ENCODE measurements around the gene ZFP36L2.

Gene ZFP36L2

GRCh38 chr2:43184339-43184895 is 42.0 kb downstream of the ZFP36L2 start:
- no peak for TF ChIP-seq POLR2AphosphoS5 (IDR thresholded peaks at IDR 0.05; ENCODE audit: low read depth, low read length)
- no peak for TF ChIP-seq REST (IDR thresholded peaks at IDR 0.05; ENCODE audit: insufficient read depth in 1 of 2, low read depth in 2 of 2, low read length in 2 of 2)
- TF ChIP-seq SIN3A (IDR thresholded peaks at IDR 0.05; ENCODE audit: borderline replicate concordance, insufficient read depth, low read length) = no peak
- no peak for TF ChIP-seq FOXP2 (optimal IDR thresholded peaks at IDR 0.05; ENCODE audit: borderline replicate concordance, extremely low read depth, extremely low read length, insufficient read depth)
- no peak for TF ChIP-seq TAF1 (IDR thresholded peaks at IDR 0.05; ENCODE audit: borderline replicate concordance, insufficient read depth, low read length)

- no peak for TF ChIP-seq REST (IDR thresholded peaks at IDR 0.05; ENCODE audit: insufficient read depth in 1 of 2, low read depth in 2 of 2, low read length in 2 of 2)
- TF ChIP-seq POLR2AphosphoS5 (IDR thresholded peaks at IDR 0.05; ENCODE audit: low read depth, low read length) = no peak
- no peak for TF ChIP-seq FOXP2 (optimal IDR thresholded peaks at IDR 0.05; ENCODE audit: borderline replicate concordance, extremely low read depth, extremely low read length, insufficient read depth)
- TF ChIP-seq TAF1 (IDR thresholded peaks at IDR 0.05; ENCODE audit: borderline replicate concordance, insufficient read depth, low read length) = no peak
- TF ChIP-seq SIN3A (IDR thresholded peaks at IDR 0.05; ENCODE audit: borderline replicate concordance, insufficient read depth, low read length) = no peak
Measured at GRCh38 chr2:43183743-43184142, 42.7 kb downstream of the ZFP36L2 start.

GRCh38 chr2:43180897-43181296 is 45.5 kb downstream of the ZFP36L2 start:
- no peak for TF ChIP-seq TAF1 (IDR thresholded peaks at IDR 0.05; ENCODE audit: borderline replicate concordance, insufficient read depth, low read length)
- no peak for TF ChIP-seq POLR2AphosphoS5 (IDR thresholded peaks at IDR 0.05; ENCODE audit: low read depth, low read length)
- no peak for TF ChIP-seq FOXP2 (optimal IDR thresholded peaks at IDR 0.05; ENCODE audit: borderline replicate concordance, extremely low read depth, extremely low read length, insufficient read depth)
- no peak for TF ChIP-seq REST (IDR thresholded peaks at IDR 0.05; ENCODE audit: insufficient read depth in 1 of 2, low read depth in 2 of 2, low read length in 2 of 2)
- no peak for TF ChIP-seq SIN3A (IDR thresholded peaks at IDR 0.05; ENCODE audit: borderline replicate concordance, insufficient read depth, low read length)

- TF ChIP-seq POLR2AphosphoS5 (IDR thresholded peaks at IDR 0.05; ENCODE audit: low read depth, low read length) (no peak), REST (IDR thresholded peaks at IDR 0.05; ENCODE audit: insufficient read depth in 1 of 2, low read depth in 2 of 2, low read length in 2 of 2) (no peak), SIN3A (IDR thresholded peaks at IDR 0.05; ENCODE audit: borderline replicate concordance, insufficient read depth, low read length) (no peak), FOXP2 (optimal IDR thresholded peaks at IDR 0.05; ENCODE audit: borderline replicate concordance, extremely low read depth, extremely low read length, insufficient read depth) (no peak), TAF1 (IDR thresholded peaks at IDR 0.05; ENCODE audit: borderline replicate concordance, insufficient read depth, low read length) (no peak)
Measured at GRCh38 chr2:43179942-43180341, 46.5 kb downstream of the ZFP36L2 start.

Data from PFSK-1 (cell line).